RPMI8226 (cell line): ENCODE data around the gene GRID2.
"Not testable (repeated sequence)": the region's sequence is repeated elsewhere in the genome, so short reads cannot be mapped to it uniquely, and the experiment has no call there.

Source experiments
- DNase-seq: peaks from one replicate; pipeline ENCODE4 v3.0.0-alpha.2; 2015

GRID2 gene

GRCh38 chr4:93221771-93222170, 918.0 kb downstream of the GRID2 start:
- no peak for DNase-seq

- DNase-seq, result no peak
Observed at GRCh38 chr4:93228021-93228420, 924.3 kb downstream of the GRID2 start.

- DNase-seq, result no peak
Observed at GRCh38 chr4:93232883-93233282, 929.1 kb downstream of the GRID2 start.

- DNase-seq, result no peak
Observed at GRCh38 chr4:93237521-93237920, 933.8 kb downstream of the GRID2 start.

- no peak for DNase-seq
Observed at GRCh38 chr4:93243262-93243661, 939.5 kb downstream of the GRID2 start.

- no peak for DNase-seq
Observed at GRCh38 chr4:93261207-93261606, 957.4 kb downstream of the GRID2 start.

GRCh38 chr4:93263166-93263565, 959.4 kb downstream of the GRID2 start:
- DNase-seq, result no peak

GRCh38 chr4:93267747-93268146, 964.0 kb downstream of the GRID2 start:
- no peak for DNase-seq

GRCh38 chr4:93285346-93285745, 981.6 kb downstream of the GRID2 start:
- no peak for DNase-seq

GRCh38 chr4:93289241-93289640, 985.5 kb downstream of the GRID2 start:
- no peak for DNase-seq

GRCh38 chr4:93289831-93290230, 986.1 kb downstream of the GRID2 start:
- DNase-seq, result no peak

GRCh38 chr4:93299118-93299517, 995.4 kb downstream of the GRID2 start:
- no peak for DNase-seq

- not testable (repeated sequence) for DNase-seq
Observed at GRCh38 chr4:93300780-93301555, 997.2 kb downstream of the GRID2 start.

GRCh38 chr4:93302310-93302709, 998.5 kb downstream of the GRID2 start:
- DNase-seq, result no peak

GRCh38 chr4:93303440-93303839, 999.7 kb downstream of the GRID2 start:
- no peak for DNase-seq

- DNase-seq, result no peak
Observed at GRCh38 chr4:93312299-93312698, 1008.5 kb downstream of the GRID2 start.

- DNase-seq, result no peak
Observed at GRCh38 chr4:93313197-93313596, 1009.4 kb downstream of the GRID2 start.

- DNase-seq, result no peak
Observed at GRCh38 chr4:93317057-93317456, 1013.3 kb downstream of the GRID2 start.

- no peak for DNase-seq
Observed at GRCh38 chr4:93317561-93317960, 1013.8 kb downstream of the GRID2 start.

GRCh38 chr4:93319041-93319440, 1015.3 kb downstream of the GRID2 start:
- no peak for DNase-seq

GRCh38 chr4:93320356-93320755, 1016.6 kb downstream of the GRID2 start:
- DNase-seq, result no peak

- DNase-seq, result no peak
Observed at GRCh38 chr4:93327346-93327745, 1023.6 kb downstream of the GRID2 start.

- no peak for DNase-seq
Observed at GRCh38 chr4:93334003-93334402, 1030.2 kb downstream of the GRID2 start.

GRCh38 chr4:93337196-93337595, 1033.4 kb downstream of the GRID2 start:
- DNase-seq, result no peak

GRCh38 chr4:93342738-93343137, 1039.0 kb downstream of the GRID2 start:
- DNase-seq, result no peak
